Limb (tissue), 2 donors: ENCODE results near the gene KDM3B.

Experiments used
- DNase-seq, 2 donors: peaks; one replicate each; pipeline ENCODE4 v3.0.0-alpha.2; 2016; ENCODE audit errors: extremely low spot score in 2 of 2

KDM3B gene

GRCh38 chr5:138449501-138450239, 97.2 kb downstream of the KDM3B start:
- DNase-seq: peak; percentile 82 to 92

GRCh38 chr5:138450971-138451370, 98.5 kb downstream of the KDM3B start:
- no peak for DNase-seq

GRCh38 chr5:138452720-138453119, 100.2 kb downstream of the KDM3B start:
- no peak for DNase-seq

GRCh38 chr5:138453590-138453989, 101.1 kb downstream of the KDM3B start:
- no peak for DNase-seq

GRCh38 chr5:138454121-138454520, 101.6 kb downstream of the KDM3B start:
- DNase-seq: no peak

GRCh38 chr5:138455232-138455930, 102.9 kb downstream of the KDM3B start:
- DNase-seq: no peak

GRCh38 chr5:138457531-138458275, 105.2 kb downstream of the KDM3B start:
- DNase-seq: no peak

- no peak for DNase-seq
These were observed 105.9 kb downstream of the KDM3B start for GRCh38 chr5:138458384-138458783.

GRCh38 chr5:138458856-138459255, 106.4 kb downstream of the KDM3B start:
- no peak for DNase-seq

GRCh38 chr5:138459311-138459933, 106.9 kb downstream of the KDM3B start:
- no peak for DNase-seq

GRCh38 chr5:138460032-138460693, 107.7 kb downstream of the KDM3B start:
- no peak for DNase-seq

- DNase-seq: no peak
These were observed 109.0 kb downstream of the KDM3B start for GRCh38 chr5:138461343-138462125.

- peak in 1 of 2 donors; percentile 67 for DNase-seq
These were observed 111.0 kb downstream of the KDM3B start for GRCh38 chr5:138463419-138464007.

GRCh38 chr5:138464008-138464387, 111.5 kb downstream of the KDM3B start:
- peak; percentile 94 to 99 for DNase-seq

GRCh38 chr5:138464388-138465260, 112.1 kb downstream of the KDM3B start:
- peak; percentile 97 to 99 for DNase-seq

- DNase-seq: peak in 1 of 2 donors; percentile 96
These were observed 113.0 kb downstream of the KDM3B start, which contains the start of gene EGR1 for GRCh38 chr5:138465261-138466124. TSS of gene EGR1 (plus strand) at chr5:138465479. CDS start at chr5:138465762, 283 bp downstream.

GRCh38 chr5:138466125-138466899, 113.8 kb downstream of the KDM3B start:
- DNase-seq: peak in 1 of 2 donors; percentile 64
